HTERT RPE-1 (cell line): ENCODE data around the gene FHOD3.

ENCODE experiments used
- in situ Hi-C: fragments of 300-500 bp; cut with MboI; formaldehyde crosslinking; loops from 4 replicates; pipeline ENCODE4 v1.14.3; 2020; ENCODE audit warnings: low sequenced_read_pairs

Gene FHOD3

GRCh38 chr18:36465276-36465675, 167.8 kb downstream of the FHOD3 start:
- in situ Hi-C loops: no loop called here

GRCh38 chr18:36465970-36466369, 168.5 kb downstream of the FHOD3 start:
- in situ Hi-C loops: no loop called here

GRCh38 chr18:36467614-36468013, 170.1 kb downstream of the FHOD3 start:
- in situ Hi-C loops: no loop called here

- in situ Hi-C loops: no loop called here
Observed at GRCh38 chr18:36468161-36468560, 170.6 kb downstream of the FHOD3 start.

- in situ Hi-C loops: no loop called here
Observed at GRCh38 chr18:36469461-36469860, 171.9 kb downstream of the FHOD3 start.

GRCh38 chr18:36470896-36471295, 173.4 kb downstream of the FHOD3 start:
- in situ Hi-C loops: no loop called here

- in situ Hi-C loops: no loop called here
Observed at GRCh38 chr18:36471393-36471792, 173.9 kb downstream of the FHOD3 start.

GRCh38 chr18:36476433-36476832, 178.9 kb downstream of the FHOD3 start:
- in situ Hi-C loops: no loop called here

- in situ Hi-C loops: no loop called here
Observed at GRCh38 chr18:36477776-36478175, 180.3 kb downstream of the FHOD3 start.

GRCh38 chr18:36481201-36481657, 183.7 kb downstream of the FHOD3 start:
- in situ Hi-C loops: no loop called here

GRCh38 chr18:36481935-36482334, 184.4 kb downstream of the FHOD3 start:
- in situ Hi-C loops: no loop called here

GRCh38 chr18:36484591-36484990, 187.1 kb downstream of the FHOD3 start:
- in situ Hi-C loops: no loop called here

GRCh38 chr18:36485772-36486171, 188.3 kb downstream of the FHOD3 start:
- in situ Hi-C loops: no loop called here

GRCh38 chr18:36488131-36488530, 190.6 kb downstream of the FHOD3 start:
- in situ Hi-C loops: no loop called here

- in situ Hi-C loops: no loop called here
Observed at GRCh38 chr18:36490897-36491296, 193.4 kb downstream of the FHOD3 start.

- in situ Hi-C loops: no loop called here
Observed at GRCh38 chr18:36492604-36493329, 195.3 kb downstream of the FHOD3 start.

- in situ Hi-C loops: no loop called here
Observed at GRCh38 chr18:36493349-36494159, 196.0 kb downstream of the FHOD3 start.

- in situ Hi-C loops: no loop called here
Observed at GRCh38 chr18:36494160-36494437, 196.6 kb downstream of the FHOD3 start.

- in situ Hi-C loops: no loop called here
Observed at GRCh38 chr18:36496022-36496421, 198.5 kb downstream of the FHOD3 start.

- in situ Hi-C loops: no loop called here
Observed at GRCh38 chr18:36499938-36500337, 202.4 kb downstream of the FHOD3 start.

- in situ Hi-C loops: no loop called here
Observed at GRCh38 chr18:36501100-36501499, 203.6 kb downstream of the FHOD3 start.

GRCh38 chr18:36503477-36503876, 206.0 kb downstream of the FHOD3 start:
- in situ Hi-C loops: no loop called here
